GM19099 (cell line): ENCODE measurements around the gene PDGFB.

ENCODE experiments used
- POLR2A ChIP-seq: IDR thresholded peaks from 3 replicates; pipeline ENCODE4 v1.6.1; 2011; ENCODE audit warnings: low read depth; ENCODE audit not compliant: insufficient read length; ENCODE audit errors: extremely low read depth

The PDGFB gene

DNA sequence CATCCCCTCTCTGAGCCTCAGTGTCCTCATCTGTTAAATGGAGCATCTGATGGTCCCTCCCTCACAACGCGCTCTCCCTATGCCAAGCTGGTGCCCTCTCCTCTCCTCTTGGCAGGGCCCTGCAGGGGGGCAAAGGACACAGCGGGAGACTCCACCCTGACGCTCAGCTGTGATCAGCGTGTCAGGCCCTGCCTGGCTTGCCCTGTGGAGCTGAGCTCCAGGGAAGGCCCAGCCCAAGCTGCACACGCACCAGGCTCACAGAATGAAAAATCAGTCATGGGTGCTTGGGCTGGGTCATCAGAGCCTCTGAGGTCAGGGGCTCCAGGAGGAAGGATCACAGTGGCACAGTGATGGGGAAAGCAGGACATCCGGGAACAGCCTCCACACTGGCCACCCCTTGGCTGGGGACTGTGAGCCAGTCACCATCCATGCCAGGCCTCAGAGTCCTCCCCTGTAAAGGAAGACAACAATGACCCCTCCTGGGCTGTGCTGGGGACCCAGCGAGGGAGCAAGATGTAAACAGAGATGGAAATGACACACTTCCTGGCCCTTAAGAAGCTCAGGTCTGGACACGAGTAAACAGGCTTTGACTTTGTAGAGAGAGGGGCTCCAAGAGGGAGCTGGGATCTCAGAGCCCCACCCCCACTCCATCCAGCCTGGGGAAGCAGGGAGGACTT lies 38.0 kb upstream of the PDGFB start:
- no peak for TF ChIP-seq POLR2A

DNA sequence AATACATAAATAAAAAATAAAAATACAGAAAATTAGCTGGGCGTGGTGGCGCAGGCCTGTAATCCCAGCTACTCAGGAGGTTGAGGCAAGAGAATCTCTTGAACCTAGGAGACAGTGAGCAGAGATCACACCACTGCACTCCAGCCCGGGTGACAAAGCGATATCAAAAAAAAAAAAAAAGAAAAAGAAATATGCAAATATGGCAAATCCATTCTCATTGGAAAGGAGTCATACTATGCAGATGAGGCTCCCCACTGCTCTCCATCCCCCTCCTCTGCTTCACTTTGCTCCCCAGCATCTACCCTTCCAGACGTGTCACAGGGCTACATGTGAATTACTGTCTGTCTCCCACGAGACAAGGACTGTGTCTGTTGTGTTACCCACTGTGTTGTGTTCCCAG lies 36.3 kb upstream of the PDGFB start:
- TF ChIP-seq POLR2A: no peak

DNA sequence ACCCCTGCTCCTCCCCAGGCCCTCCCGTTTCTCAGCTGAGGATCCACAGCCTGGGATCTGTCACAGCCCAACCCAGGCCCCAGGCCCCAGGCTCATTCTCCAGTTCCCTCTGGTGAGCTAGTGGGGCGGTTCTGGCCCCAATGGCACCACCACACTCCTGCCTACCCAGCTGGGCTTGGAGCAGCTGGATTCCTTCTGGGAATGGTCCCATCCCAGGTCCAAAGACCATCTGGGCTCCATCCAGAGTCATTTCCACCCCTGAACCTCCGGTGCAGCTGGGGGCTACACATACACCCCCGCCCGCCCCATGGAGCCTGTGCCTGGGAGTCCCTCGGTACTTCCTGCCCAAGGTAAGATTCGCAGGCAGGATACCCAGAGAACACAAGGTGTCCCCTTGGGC lies 35.5 kb upstream of the PDGFB start:
- no peak for TF ChIP-seq POLR2A

DNA sequence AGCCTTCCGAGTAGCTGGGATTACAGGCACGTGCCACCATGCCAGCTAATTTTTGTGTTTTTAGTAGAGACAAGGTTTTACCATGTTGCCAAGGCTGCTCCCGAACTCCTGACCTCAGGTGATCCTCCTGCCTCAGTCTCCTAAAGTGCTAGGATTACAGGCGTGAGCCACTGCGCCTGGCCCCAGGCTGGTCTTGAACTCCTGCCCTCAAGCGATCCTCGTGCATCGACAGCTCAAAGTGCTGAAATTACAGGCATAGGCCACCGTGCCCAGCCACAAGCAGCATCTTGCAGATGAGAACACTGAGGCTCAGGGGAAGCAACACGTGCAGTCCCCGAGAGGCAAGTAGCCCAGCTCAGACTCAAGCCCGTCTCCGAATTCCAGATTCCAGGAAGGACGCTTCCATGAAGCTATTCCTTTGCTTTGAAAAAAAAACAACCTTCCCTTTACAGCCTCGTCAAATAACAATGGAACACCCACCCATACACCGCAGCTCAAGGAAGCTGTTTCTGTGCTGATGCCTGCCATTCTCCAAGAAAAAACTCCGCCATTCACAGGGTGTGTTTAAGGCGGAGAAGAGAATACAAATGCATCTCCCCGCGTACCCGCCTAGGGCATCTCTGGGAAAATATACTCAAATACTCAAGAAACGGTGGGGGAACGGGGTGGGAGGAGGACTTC lies 34.5 kb upstream of the PDGFB start:
- TF ChIP-seq POLR2A: no peak

DNA sequence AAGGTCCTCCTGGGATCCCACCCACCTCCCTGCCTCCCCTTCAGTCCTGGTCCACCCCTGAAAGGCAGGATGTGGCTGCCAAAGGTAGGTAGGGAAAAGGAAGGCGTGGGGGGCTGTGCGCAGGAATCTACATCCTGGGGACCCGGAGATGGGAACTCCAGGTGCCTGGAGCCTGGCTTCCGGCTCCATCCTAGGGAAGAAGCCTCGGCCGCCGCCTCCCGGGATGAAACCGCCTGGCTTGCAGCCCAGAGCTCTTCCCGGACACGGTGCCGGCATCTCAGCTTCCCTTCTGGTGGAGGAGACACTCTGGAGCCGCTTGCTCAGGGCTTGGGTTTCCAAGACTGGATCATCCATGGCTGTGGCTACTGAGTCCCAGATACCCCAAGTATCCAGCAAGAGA lies 33.3 kb upstream of the PDGFB start:
- no peak for TF ChIP-seq POLR2A

DNA sequence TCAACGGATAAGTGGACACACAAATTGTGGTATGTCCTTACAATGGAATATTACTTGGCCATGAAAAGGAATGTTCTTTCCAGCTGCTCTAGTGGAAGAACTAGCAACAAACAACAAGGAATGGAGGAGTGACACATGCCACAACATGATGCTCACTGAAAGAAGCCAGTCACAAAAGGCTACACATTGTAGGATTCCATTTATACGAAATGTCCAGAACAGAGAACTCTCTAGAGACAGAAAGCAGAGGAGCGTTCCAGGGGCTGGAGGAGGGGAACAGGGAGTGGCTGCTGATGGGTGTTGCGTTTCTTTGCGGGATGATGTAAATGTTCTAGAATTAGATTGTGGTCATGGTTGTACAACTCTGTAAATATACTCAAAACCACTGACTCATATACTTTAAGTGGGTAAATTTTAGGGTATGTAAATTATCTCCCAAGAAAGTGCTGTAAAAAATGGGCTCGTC lies 32.4 kb upstream of the PDGFB start:
- no peak for TF ChIP-seq POLR2A

DNA sequence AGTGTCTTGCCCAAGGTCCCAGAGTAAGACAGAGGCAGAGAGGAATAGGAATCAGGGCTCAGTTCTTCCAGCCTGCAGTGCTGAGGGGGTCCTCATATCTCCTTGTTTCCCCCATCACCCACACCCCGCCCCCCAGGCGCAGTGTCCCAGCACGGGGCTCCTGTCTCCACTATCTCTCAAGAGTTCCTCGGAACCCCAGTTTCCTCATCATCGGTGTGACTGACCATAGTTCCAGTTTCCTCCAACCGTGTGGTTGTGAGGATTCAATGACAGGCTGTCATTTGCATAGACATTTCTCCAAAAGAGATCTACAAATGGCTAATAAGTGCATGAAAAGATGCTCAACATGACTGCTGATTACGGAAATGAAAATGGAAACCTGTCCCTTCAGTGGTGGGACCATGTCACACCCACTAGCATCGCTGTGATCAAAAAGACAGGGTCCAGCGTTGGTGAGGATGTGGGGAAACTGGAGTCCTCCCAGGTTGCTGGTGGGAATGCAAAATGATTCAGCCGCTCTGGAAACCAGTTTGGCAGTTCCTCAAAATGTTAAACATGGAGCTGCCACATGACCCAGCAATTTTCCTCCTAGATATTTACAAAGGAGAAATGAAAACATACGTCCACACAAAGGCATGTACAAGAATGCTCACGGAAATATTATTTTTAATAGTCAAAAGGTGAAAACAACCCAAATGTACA lies 31.8 kb upstream of the PDGFB start:
- no peak for TF ChIP-seq POLR2A

DNA sequence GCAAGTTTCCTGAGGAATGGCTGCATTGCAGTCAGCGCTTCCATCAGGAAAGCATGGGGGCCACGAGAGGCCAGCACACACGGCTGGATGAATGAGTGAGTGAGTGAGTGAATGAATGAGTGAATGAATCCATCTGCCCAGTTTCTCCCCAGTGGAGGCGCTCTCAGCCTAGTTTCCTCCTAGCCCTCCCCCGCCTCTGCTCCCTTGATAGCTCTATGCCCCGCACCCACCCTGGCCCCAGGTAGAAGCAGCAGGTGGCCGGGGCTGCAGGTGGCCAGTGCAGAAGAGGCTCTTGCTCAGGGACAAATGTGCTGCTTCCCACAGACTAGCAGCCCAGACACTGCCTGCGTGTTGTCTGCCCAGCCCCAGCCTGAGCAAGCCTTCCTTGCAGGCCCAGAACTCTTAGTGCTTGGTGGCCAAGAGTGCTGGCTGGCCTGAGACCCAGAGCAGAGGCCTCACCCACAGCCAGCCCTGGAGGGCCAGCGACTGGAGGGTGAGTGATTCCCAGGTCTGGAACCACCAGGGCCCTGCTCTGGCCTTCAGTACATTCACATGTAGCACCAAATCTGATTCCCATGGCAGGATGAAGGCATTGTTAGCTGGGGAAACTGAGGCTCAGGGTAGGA lies 31.1 kb upstream of the PDGFB start:
- no peak for TF ChIP-seq POLR2A

DNA sequence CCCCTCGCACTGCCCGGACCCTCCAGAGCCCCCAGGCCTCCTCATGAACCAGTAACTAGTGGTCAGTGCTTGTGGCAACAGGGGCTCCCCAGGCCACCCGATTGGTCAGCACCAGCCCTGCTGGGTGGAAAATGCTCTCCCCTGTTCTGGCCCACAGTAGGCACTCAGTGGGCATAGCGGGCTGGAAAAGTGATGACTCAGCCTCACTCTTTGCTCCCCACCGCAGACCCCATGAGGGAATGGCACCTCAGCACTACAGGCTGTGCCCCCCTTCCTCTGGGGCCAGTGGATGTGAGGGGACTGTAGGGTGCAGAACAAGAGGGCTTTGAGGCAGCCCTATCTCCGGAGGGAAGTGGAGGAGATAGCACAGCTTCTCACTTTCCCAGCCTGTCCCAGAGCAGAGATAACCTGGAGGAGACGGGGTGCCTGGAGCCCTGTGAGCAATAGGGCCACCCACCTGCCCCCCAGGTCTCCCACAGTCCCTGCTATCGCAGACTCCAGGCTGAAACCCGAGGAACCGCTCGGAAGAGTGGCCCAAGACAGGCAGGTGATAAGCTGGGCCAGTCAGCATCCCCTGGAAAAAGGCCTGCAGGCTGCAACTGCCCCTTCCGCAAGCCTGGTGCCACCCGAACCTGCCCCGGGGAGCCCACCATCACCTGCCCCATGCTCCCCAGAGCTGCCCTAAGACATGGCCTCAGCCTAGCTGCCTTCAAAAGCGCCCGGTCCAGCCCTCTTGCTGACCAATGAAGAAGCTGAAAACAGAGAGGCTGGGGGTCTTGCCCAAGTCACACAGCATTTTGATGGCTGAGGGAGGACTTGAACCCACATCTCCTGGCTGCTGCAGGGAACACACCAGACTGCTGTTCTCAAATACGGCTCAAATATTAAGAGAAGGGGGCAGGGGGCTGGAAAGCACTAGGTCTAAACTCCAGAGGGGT lies 29.4 kb upstream of the PDGFB start:
- no peak for TF ChIP-seq POLR2A

DNA sequence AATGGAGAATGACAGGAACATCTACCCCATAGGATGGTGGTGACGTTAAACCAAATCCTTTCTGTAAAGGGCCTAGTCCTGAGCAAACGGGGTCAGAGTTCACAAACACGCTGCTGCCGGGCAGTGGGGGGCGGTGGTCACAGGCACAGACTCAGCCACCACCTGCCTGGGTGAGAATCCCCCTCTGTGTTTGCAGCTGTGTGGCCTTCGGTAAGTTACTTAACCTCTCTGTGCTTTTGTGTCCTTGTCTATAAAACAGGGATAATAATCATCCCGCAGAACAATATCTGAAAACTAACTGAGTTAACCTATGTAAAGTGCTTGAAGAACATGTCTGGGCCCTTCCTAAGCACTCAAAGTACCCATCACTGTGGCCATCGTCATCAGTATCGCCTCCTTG lies 26.0 kb upstream of the PDGFB start:
- TF ChIP-seq POLR2A: no peak

DNA sequence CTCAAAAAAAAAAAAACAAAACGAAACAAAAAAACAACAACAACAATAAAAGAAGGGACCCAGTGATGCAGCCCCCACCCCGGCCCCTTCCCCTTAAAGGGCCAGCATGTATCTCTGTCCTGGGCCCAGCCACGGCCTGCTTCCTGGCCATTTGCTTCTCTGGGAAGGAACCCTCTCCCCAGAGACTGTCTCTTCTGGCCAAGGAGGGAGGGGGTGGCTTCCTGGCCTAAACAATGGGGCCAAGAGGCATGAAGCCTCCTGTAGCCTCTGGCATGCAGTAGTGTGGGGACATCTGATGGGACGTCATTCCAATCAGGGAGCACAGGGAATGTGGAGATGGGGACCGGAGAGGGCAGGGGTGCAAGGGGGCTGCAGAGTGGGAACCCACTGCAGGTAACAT lies 25.5 kb upstream of the PDGFB start:
- no peak for TF ChIP-seq POLR2A

DNA sequence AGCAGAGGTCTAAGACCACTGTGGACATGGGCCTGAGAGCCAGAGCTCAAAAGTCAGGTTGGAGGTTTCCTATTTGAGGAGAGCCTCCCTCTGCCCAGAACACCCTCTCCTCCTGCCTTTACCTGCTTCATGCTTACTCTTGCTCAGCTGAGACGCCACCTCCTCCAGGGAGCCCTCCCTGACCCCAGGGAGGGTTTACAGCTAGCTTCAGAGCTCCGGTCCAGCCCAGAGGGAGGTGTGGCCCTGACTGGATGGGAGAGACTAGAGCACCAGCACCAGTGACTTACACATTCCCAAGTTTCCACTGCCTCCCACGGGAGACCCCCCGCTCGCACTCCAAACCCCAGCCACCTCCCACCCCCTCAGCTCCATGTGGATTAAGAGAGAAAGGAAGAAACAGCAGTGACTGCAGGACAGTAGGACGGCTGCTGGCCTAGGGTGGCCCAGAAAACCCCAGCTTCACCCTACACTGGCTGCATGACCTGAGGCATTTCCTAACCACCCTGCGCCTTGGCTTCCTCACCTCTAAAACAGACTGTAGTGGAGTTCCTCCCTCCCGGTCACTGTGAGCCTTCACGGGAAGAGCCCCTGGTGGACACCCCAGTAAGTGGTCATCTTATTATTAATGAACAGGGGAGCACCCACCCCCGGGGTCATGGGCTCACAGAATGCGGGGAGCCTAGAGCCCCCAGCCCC lies 24.5 kb upstream of the PDGFB start:
- TF ChIP-seq POLR2A: no peak

DNA sequence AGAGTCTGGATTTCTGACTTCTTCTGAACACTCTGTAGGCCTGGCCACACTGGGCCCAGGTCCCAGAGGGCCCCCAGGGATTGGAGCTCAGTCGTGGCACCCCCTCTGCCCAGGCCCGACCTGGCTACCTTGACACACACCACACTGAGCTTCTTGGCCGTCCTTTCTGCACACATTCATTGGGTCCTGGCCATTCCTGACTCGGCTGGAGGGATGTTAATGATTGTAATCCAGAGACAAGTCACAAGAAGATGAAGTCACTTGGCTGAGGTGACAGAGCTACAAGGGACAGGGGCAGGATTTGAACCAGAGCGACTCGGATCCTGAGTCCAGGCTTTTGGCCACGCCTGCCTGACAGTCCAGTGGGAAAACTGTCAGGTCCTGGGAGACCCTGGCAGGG lies 23.9 kb upstream of the PDGFB start:
- TF ChIP-seq POLR2A: no peak

DNA sequence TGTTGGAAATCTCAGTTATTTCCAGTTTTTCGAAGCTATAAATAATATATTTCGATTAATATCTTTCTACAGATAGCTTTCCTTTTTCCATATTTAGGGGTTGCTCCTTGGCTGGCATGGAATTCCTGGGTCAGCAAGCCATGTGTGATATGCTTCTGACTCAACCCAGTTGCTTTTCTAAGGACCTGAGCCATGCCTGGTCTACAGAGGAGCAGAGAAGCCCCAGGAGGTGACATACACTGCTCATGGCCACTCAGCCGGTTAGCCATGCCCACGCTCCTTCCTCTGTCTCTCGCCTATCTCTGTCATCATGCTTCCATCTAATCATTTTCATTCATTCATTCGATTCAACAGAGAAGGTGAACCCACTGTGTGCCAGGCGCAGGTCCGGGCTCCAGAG lies 23.2 kb upstream of the PDGFB start:
- no peak for TF ChIP-seq POLR2A
